ENCODE measurements around the gene LDLRAD1.

- no peak for TF ChIP-seq POLR2A (IDR thresholded peaks at IDR 0.05; ENCODE audit: low read length)
- TF ChIP-seq GATA1 (IDR thresholded peaks at IDR 0.05; ENCODE audit: low read depth, low read length), result no peak
These were observed 58.2 kb downstream of the LDLRAD1 start for GRCh38 chr1:53959664-53960250.

Data from erythroblast (primary cell).